Gastrocnemius medialis (tissue), 4 donors: ENCODE results near the gene CAPN5.
"Not testable (repeated sequence)": the region's sequence is repeated elsewhere in the genome, so short reads cannot be mapped to it uniquely, and the experiment has no call there.

Experiments used
- POLR2A ChIP-seq, 2 donors: fragments of 450-650 bp; IDR thresholded peaks; one replicate each; pipeline ENCODE4 v1.6.1; 2017; ENCODE audit warnings: antibody characterized with exemption in 2 of 2, mild to moderate bottlenecking in 2 of 2, moderate library complexity in 2 of 2
- TF ChIP-seq, protein P1 (sequence below), 5 experiments: fragments of 450-650 bp in 3 of 5; fragments of 200-600 bp in 2 of 5; sonication (generic) in 2 of 5; IDR thresholded peaks in 4 of 5; conservative IDR thresholded peaks in 1 of 5; 1 replicate in 4 of 5; 2 replicates in 1 of 5; pipeline ENCODE4 v1.5.1; 2016 to 2019; ENCODE audit warnings: antibody characterized with exemption in 5 of 5, mild to moderate bottlenecking in 3 of 5, moderate library complexity in 3 of 5

DNA sequence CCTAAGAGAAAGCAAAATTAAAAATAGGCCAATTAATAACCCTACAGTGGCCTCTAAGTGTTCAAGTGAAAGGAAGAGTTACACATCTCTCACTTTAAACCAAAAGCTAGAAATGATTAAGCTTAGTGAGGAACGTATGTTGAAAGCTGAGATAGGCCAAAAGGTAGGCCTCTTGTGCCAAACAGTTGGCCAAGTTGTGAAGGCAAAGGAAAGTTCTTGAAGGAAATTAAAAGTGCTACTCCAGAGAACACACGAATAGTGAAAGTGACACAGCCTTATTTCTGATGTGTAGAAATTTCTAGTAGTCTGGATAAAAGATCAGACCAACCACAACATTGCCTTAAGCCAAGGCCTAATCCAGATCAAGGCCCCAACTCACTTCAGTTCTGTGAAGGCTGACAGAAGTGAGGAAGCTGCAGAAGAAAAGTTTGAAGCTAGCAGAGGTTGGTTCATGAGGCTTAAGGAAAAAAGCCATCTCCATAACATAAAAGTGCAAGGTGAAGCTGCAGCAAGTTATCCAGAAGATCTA lies 48.3 kb upstream of the CAPN5 start:
- TF ChIP-seq, protein P1, sequence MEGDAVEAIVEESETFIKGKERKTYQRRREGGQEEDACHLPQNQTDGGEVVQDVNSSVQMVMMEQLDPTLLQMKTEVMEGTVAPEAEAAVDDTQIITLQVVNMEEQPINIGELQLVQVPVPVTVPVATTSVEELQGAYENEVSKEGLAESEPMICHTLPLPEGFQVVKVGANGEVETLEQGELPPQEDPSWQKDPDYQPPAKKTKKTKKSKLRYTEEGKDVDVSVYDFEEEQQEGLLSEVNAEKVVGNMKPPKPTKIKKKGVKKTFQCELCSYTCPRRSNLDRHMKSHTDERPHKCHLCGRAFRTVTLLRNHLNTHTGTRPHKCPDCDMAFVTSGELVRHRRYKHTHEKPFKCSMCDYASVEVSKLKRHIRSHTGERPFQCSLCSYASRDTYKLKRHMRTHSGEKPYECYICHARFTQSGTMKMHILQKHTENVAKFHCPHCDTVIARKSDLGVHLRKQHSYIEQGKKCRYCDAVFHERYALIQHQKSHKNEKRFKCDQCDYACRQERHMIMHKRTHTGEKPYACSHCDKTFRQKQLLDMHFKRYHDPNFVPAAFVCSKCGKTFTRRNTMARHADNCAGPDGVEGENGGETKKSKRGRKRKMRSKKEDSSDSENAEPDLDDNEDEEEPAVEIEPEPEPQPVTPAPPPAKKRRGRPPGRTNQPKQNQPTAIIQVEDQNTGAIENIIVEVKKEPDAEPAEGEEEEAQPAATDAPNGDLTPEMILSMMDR (IDR thresholded peaks at IDR 0.05 in 4 of 5, conservative IDR thresholded peaks at IDR 0.05 in 1 of 5), result not testable (repeated sequence)
- not testable (repeated sequence) for TF ChIP-seq POLR2A (IDR thresholded peaks at IDR 0.05)
